D721Med (cell line): ENCODE data around the gene GALNT18.

Experiments used
- DNase-seq: peaks from one replicate; pipeline ENCODE4 v3.0.0; 2011; ENCODE audit warnings: low spot score; ENCODE audit not compliant: insufficient read length
- FAIRE-seq: peaks from 2 replicates; lab custom pipeline; 2011; peaks lifted over from hg19 to GRCh38; lab: Jason Lieb, UNC
- TF ChIP-seq, protein P1 (sequence below): IDR thresholded peaks from 2 replicates; pipeline ENCODE4 v1.5.1; 2012; ENCODE audit warnings: mild to moderate bottlenecking, control low read depth; ENCODE audit not compliant: insufficient read depth; ENCODE audit errors: missing control alignments

GALNT18 gene

DNA sequence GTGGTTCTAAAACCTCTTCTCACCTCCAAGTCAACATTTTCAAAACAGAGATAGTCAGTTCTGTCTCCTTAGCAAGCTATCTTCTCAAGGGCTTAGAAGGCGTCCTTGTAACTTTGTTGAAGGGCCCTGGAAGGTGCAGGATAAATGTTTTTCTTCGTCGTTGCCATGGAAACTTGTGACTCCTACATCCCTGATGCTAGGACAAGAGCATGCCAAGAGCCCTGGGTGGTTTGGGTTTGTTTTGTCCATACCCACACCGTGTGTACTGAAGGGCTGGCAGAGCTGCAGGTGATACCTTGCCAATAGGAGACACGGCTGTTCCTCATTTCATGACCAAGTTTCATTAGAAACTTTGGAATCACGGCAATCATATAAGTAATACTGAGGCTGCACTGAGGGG, 81.6 kb downstream of the GALNT18 start:
- FAIRE-seq, result no peak
- DNase-seq, result no peak
- TF ChIP-seq, protein P1, sequence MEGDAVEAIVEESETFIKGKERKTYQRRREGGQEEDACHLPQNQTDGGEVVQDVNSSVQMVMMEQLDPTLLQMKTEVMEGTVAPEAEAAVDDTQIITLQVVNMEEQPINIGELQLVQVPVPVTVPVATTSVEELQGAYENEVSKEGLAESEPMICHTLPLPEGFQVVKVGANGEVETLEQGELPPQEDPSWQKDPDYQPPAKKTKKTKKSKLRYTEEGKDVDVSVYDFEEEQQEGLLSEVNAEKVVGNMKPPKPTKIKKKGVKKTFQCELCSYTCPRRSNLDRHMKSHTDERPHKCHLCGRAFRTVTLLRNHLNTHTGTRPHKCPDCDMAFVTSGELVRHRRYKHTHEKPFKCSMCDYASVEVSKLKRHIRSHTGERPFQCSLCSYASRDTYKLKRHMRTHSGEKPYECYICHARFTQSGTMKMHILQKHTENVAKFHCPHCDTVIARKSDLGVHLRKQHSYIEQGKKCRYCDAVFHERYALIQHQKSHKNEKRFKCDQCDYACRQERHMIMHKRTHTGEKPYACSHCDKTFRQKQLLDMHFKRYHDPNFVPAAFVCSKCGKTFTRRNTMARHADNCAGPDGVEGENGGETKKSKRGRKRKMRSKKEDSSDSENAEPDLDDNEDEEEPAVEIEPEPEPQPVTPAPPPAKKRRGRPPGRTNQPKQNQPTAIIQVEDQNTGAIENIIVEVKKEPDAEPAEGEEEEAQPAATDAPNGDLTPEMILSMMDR, result no peak

GRCh38 chr11:11538277-11538960, 83.4 kb downstream of the GALNT18 start:
- TF ChIP-seq, protein P1, result no peak
- no peak for DNase-seq
- no peak for FAIRE-seq

DNA sequence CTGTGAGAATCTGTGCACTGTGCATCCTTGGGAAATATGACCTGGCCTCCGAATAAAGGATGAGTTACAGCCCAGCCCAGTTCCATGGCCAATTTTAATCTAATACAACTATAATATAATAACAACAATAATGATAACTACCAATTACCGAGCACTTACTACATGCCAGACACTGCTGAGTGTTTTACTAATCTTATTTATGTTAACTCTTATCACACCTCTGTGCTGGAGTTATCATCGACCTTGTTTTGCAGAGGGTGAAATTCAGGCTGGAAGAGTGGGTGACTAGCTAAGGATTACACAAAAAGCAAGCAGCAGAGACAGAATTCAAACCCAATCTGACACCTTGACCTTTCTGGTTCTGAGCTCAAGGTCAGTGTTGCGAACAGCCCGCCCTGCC, 83.9 kb downstream of the GALNT18 start:
- DNase-seq (no peak), FAIRE-seq (no peak)
- TF ChIP-seq, protein P1, result no peak

DNA sequence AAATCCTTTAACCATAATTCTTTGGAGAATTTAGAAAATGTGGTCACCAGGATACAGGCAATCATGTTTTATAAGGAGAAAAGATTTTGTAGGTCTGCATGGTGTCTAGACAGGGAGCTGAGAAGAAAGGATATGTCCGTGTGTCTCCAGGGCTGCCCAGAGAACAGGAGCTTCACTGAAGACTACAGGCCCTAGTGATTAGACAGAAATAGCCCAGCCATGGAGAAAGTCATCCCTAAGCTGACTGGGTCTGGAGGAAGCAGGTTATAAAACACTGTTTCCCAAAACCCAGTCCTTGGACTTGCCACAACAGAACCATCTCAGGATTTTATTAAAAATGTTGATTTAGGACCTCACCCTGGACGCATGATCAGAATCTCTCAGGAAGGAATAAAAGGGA, 84.4 kb downstream of the GALNT18 start:
- no peak for FAIRE-seq

GRCh38 chr11:11536650-11537049, 85.2 kb downstream of the GALNT18 start:
- TF ChIP-seq, protein P1, result no peak
- DNase-seq (no peak), FAIRE-seq (no peak)

More for the DNA sequence above, 84.4 kb downstream of the GALNT18 start:
- TF ChIP-seq, protein P1, result no peak
- DNase-seq, result no peak

- no peak for FAIRE-seq
- DNase-seq, result no peak
- TF ChIP-seq, protein P1, result no peak
Observed at GRCh38 chr11:11535611-11536010, 86.2 kb downstream of the GALNT18 start.

DNA sequence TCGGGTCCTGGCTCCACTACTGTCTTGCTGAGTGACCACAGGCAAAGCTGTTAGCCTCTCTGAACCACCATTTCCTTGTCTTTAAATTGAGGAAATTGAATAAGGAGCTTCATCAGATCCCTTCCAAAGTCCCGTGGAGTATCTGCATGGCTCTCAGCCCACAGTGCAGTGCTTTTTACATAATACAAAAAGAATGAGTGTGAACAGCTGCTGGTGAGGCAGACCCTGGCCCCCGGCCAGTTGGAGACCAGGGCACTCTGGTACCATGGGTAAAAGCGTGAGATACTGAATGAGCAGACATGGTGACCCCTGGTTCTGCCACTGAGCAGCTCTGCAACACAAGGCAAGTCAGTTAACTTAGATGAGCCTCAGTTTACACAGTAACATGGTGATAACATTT, 86.8 kb downstream of the GALNT18 start:
- FAIRE-seq (no peak), DNase-seq (no peak)
- TF ChIP-seq, protein P1, result no peak
